ENCODE measurements around the gene MAPK10. TPM values are rescaled to one million over a fixed set of nuclear protein-coding genes. Genes with fewer than 3 reads are reported as not detected.

The MAPK10 gene
- total and polyA plus RNA-seq, 4 donors, result 0.82 to 3.6 (median 2.3) TPM

- Histone ChIP-seq H3K36me3 (ENCODE audit: control insufficient read depth in 4 of 4, insufficient read depth in 3 of 4, low read depth in 1 of 4, low read length in 3 of 4) (peaks cover 0 to 4% (median 0%) of the 10 kb centered on the region in 4 donors), H3K9me3 (ENCODE audit: control insufficient read depth in 4 of 4, low read length in 3 of 4) (no peaks in the 10 kb centered on the region), H3K27ac (ENCODE audit: low read depth in 1 of 2, low read length in 2 of 2) (no peak overlapping the region), H3K9ac (ENCODE audit: low read depth in 1 of 2, low read length in 2 of 2) (no peak overlapping the region), H3K4me3 (ENCODE audit: low read depth in 1 of 3, low read length in 3 of 3) (no peak overlapping the region), H3K27me3 (ENCODE audit: control insufficient read depth in 4 of 4, insufficient read depth in 4 of 4, low read length in 3 of 4) (no peaks in the 10 kb centered on the region), H3K4me1 (ENCODE audit: control insufficient read depth in 4 of 4, insufficient read depth in 4 of 4, low read length in 3 of 4) (no peaks in the 10 kb centered on the region)
- DNase-seq (ENCODE audit: low spot score), result no peak
- no peak for TF ChIP-seq CTCF (IDR thresholded peaks at IDR 0.05; ENCODE audit: low read depth, low read length, missing input control)
- no peak for TF ChIP-seq HNF4G (IDR thresholded peaks at IDR 0.05)
- TF ChIP-seq TAF1 (conservative IDR thresholded peaks at IDR 0.05), result no peak
- TF ChIP-seq FOXA1 (IDR thresholded peaks at IDR 0.05), result no peak
- no peak for TF ChIP-seq FOXA2 (IDR thresholded peaks at IDR 0.05)
- TF ChIP-seq RAD21 (IDR thresholded peaks at IDR 0.05), result no peak
- TF ChIP-seq EGR1 (IDR thresholded peaks at IDR 0.05; ENCODE audit: low read depth in 2 of 2), result no peak
- no peak for TF ChIP-seq ATF3 (IDR thresholded peaks at IDR 0.05)
- no peak for TF ChIP-seq JUND (IDR thresholded peaks at IDR 0.05)
- no peak for TF ChIP-seq SP1 (IDR thresholded peaks at IDR 0.05)
- no peak for TF ChIP-seq ZBTB33 (IDR thresholded peaks at IDR 0.05)
- no peak for TF ChIP-seq GABPA (IDR thresholded peaks at IDR 0.05 in 1 of 2, conservative IDR thresholded peaks at IDR 0.05 in 1 of 2)
- TF ChIP-seq, protein P1, sequence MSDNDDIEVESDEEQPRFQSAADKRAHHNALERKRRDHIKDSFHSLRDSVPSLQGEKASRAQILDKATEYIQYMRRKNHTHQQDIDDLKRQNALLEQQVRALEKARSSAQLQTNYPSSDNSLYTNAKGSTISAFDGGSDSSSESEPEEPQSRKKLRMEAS (IDR thresholded peaks at IDR 0.05), result no peak
- TF ChIP-seq NR2F2 (IDR thresholded peaks at IDR 0.05), result no peak
- TF ChIP-seq, protein P2, sequence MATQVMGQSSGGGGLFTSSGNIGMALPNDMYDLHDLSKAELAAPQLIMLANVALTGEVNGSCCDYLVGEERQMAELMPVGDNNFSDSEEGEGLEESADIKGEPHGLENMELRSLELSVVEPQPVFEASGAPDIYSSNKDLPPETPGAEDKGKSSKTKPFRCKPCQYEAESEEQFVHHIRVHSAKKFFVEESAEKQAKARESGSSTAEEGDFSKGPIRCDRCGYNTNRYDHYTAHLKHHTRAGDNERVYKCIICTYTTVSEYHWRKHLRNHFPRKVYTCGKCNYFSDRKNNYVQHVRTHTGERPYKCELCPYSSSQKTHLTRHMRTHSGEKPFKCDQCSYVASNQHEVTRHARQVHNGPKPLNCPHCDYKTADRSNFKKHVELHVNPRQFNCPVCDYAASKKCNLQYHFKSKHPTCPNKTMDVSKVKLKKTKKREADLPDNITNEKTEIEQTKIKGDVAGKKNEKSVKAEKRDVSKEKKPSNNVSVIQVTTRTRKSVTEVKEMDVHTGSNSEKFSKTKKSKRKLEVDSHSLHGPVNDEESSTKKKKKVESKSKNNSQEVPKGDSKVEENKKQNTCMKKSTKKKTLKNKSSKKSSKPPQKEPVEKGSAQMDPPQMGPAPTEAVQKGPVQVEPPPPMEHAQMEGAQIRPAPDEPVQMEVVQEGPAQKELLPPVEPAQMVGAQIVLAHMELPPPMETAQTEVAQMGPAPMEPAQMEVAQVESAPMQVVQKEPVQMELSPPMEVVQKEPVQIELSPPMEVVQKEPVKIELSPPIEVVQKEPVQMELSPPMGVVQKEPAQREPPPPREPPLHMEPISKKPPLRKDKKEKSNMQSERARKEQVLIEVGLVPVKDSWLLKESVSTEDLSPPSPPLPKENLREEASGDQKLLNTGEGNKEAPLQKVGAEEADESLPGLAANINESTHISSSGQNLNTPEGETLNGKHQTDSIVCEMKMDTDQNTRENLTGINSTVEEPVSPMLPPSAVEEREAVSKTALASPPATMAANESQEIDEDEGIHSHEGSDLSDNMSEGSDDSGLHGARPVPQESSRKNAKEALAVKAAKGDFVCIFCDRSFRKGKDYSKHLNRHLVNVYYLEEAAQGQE (IDR thresholded peaks at IDR 0.05), result no peak
- no peak for TF ChIP-seq HNF4A (conservative IDR thresholded peaks at IDR 0.05)
- no peak for TF ChIP-seq RXRA (IDR thresholded peaks at IDR 0.05)
- 90% methylated on average over 2 of the region's 2 CpGs for WGBS
Measured at GRCh38 chr4:86001591-86001990, 358.3 kb downstream of the MAPK10 start.

GRCh38 chr4:85995361-85995760 lies 364.5 kb downstream of the MAPK10 start:
- no peak for TF ChIP-seq HNF4A (conservative IDR thresholded peaks at IDR 0.05)
- no peak for TF ChIP-seq ATF3 (IDR thresholded peaks at IDR 0.05)
- no peak for TF ChIP-seq RXRA (IDR thresholded peaks at IDR 0.05)
- TF ChIP-seq YY1 (IDR thresholded peaks at IDR 0.05), result no peak
- no peak for TF ChIP-seq RAD21 (IDR thresholded peaks at IDR 0.05)
- TF ChIP-seq NR2F2 (IDR thresholded peaks at IDR 0.05), result no peak
- no peak for TF ChIP-seq SP1 (IDR thresholded peaks at IDR 0.05)
- TF ChIP-seq FOXA1 (IDR thresholded peaks at IDR 0.05), result no peak
- no peak for TF ChIP-seq GABPA (IDR thresholded peaks at IDR 0.05 in 1 of 2, conservative IDR thresholded peaks at IDR 0.05 in 1 of 2)
- TF ChIP-seq, protein P2 (IDR thresholded peaks at IDR 0.05), result no peak
- H3K9ac ChIP-seq (ENCODE audit: low read depth in 1 of 2, low read length in 2 of 2), result no peak overlapping the region
- no peaks in the 10 kb centered on the region for H3K4me1 ChIP-seq (ENCODE audit: control insufficient read depth in 4 of 4, insufficient read depth in 4 of 4, low read length in 3 of 4)
- peaks cover 0 to 10% (median 3%) of the 10 kb centered on the region in 4 donors for H3K36me3 ChIP-seq (ENCODE audit: control insufficient read depth in 4 of 4, insufficient read depth in 3 of 4, low read depth in 1 of 4, low read length in 3 of 4)
- DNase-seq (ENCODE audit: low spot score), result no peak
- no peak overlapping the region for H3K4me3 ChIP-seq (ENCODE audit: low read depth in 1 of 3, low read length in 3 of 3)
- H3K9me3 ChIP-seq (ENCODE audit: control insufficient read depth in 4 of 4, low read length in 3 of 4), result no peaks in the 10 kb centered on the region
- WGBS, result 88% methylated on average over 6 of the region's 6 CpGs
- H3K27me3 ChIP-seq (ENCODE audit: control insufficient read depth in 4 of 4, insufficient read depth in 4 of 4, low read length in 3 of 4), result no peaks in the 10 kb centered on the region
- no peak overlapping the region for H3K27ac ChIP-seq (ENCODE audit: low read depth in 1 of 2, low read length in 2 of 2)

Data from liver (tissue), 9 donors.